Endothelial cell (in vitro differentiated cells): Measurements from ENCODE around the gene ZFP92. TPM values are rescaled to one million over a fixed set of nuclear protein-coding genes. Genes with fewer than 3 reads are reported as not detected.

Experiments
- DNase-seq: peaks from one replicate; pipeline ENCODE4 v3.0.0; 2021; ENCODE audit warnings: low spot score
- H3K27ac Mint-ChIP-seq: one replicate; pipeline ENCODE4 v1.8.0; 2021; ENCODE audit warnings: mixed read lengths, inconsistent platforms; ENCODE audit not compliant: unreplicated experiment
- H3K27me3 Mint-ChIP-seq: one replicate; pipeline ENCODE4 v1.8.0; 2021; ENCODE audit warnings: mild to moderate bottlenecking, moderate library complexity, mixed read lengths, inconsistent platforms; ENCODE audit not compliant: unreplicated experiment
- H3K36me3 Mint-ChIP-seq: one replicate; pipeline ENCODE4 v1.8.0; 2021; ENCODE audit warnings: mild to moderate bottlenecking, low read depth, mixed read lengths, inconsistent platforms; ENCODE audit not compliant: unreplicated experiment
- H3K4me1 Mint-ChIP-seq: one replicate; pipeline ENCODE4 v1.8.0; 2021; ENCODE audit warnings: mild to moderate bottlenecking, mixed read lengths, inconsistent platforms; ENCODE audit not compliant: unreplicated experiment
- H3K4me3 Mint-ChIP-seq: one replicate; pipeline ENCODE4 v1.8.0; 2021; ENCODE audit warnings: mild to moderate bottlenecking, mixed read lengths, inconsistent platforms; ENCODE audit not compliant: unreplicated experiment
- H3K9me3 Mint-ChIP-seq: one replicate; pipeline ENCODE4 v1.8.0; 2021; ENCODE audit warnings: mixed read lengths, inconsistent platforms; ENCODE audit not compliant: unreplicated experiment
- CTCF ChIP-seq: fragments of 200-600 bp; sonication (generic); IDR thresholded peaks from one replicate; pipeline ENCODE4 v1.5.0; 2021; ENCODE audit warnings: antibody characterized with exemption; ENCODE audit not compliant: unreplicated experiment
- total RNA-seq: library from RNA; stranded (reverse); fragmentation: NEBNext Ultra II Directional; extraction: Animal tissue kit (Norgen Biotek cat#: 25700); gene quantifications from one replicate; pipeline ENCODE4 v1.2.1, GENCODE V29; 2021; ENCODE audit not compliant: unreplicated experiment

Gene ZFP92
- total RNA-seq, 1 donor from 2014 or later: 0.49 TPM

DNA sequence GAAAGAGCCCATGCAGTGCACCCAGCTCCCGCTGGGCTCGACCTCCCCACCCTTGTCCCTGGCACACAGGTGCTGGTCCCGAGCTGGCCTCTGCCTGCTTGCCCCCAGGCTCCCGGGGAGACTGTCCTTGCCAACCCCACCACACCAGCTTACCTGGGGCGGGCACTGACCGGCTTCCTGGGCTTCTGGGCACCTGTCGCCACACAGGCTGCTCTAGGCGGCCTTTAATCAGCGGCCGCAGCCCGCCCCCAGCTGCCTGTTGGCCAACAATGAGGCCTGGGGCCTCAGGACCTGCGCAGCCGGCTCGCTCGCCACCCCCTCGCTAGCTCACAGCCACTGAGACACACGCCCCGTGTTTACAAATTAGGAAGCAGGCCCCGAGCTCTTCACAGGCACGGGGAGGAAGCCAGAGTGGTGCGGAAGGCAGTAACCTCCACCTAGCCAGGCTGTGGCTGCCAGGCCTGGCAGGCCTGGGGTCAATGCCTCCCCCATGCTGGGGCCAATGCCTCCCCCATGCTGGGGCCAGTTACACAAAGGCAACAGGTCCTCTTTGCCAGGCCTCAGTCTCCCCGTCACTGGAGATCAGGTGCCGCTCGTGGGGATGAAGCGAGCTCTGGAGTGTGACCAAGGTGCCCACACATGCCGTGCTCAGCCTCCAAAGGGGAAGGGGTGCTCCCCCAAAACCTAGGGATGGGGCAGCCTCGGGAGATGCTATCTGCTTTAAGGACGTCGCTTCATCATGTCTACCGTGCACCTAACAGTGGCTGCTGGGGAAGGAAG, 34.8 kb downstream of the ZFP92 start, which contains the start of gene TREX2:
Gene TREX2 (minus strand): TSS at position 201 of the 780 bp plus-strand sequence. CDS start 626 bp downstream, outside the sequence.
- H3K27me3 Mint-ChIP-seq: peaks cover 2% of the 10 kb centered on the region
- H3K4me1 Mint-ChIP-seq: no peaks in the 10 kb centered on the region
- H3K4me3 Mint-ChIP-seq: no peak within 1 kb of the TSS
- H3K27ac Mint-ChIP-seq: no peak within 1 kb of the TSS
- H3K36me3 Mint-ChIP-seq: no peaks in the 10 kb centered on the region
- DNase-seq: no peak
- TF ChIP-seq CTCF: no peak
- H3K9me3 Mint-ChIP-seq: no peaks in the 10 kb centered on the region

- Mint-ChIP-seq H3K4me3 (no peak overlapping the region), H3K36me3 (no peaks in the 10 kb centered on the region), H3K4me1 (no peaks in the 10 kb centered on the region), H3K27ac (no peak overlapping the region), H3K9me3 (no peaks in the 10 kb centered on the region), H3K27me3 (peaks cover 2% of the 10 kb centered on the region)
- no peak for DNase-seq
- TF ChIP-seq CTCF: no peak
Observed at GRCh38 chrX:153446636-153446936, 35.3 kb downstream of the ZFP92 start.

DNA sequence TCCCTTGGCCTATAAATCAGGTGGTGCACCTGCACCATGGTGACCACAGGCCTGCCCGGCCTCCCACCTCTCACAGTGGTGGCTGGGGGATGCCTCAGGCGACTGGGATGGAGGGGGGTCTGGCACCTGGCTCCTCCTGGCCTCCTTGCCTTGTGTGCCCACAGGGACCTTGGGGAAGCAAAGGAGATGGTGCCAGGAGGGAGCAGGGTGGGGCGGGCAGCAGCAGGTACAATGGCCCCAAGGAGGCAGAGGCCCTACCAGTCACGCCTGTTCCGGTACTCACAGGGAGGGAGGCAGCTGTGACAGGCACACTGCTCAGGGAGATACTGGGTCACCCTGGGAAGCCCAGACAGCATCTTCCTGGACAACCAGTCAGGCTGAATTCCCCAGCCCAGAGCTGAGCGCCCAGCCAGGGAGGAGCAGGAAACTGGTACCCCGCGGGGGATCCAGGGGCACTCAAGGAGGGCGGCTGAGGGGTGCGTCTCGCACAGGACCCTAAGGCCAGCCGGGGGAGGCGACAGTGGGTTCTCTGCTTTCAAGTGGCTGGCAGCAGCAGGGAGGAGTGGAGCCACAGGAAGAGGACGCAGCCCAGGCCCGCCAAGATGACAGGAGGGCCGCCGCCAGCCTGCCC, 35.8 kb downstream of the ZFP92 start:
- Mint-ChIP-seq H3K4me1 (no peaks in the 10 kb centered on the region), H3K27me3 (peaks cover 2% of the 10 kb centered on the region), H3K36me3 (no peaks in the 10 kb centered on the region), H3K9me3 (no peaks in the 10 kb centered on the region), H3K27ac (no peak overlapping the region), H3K4me3 (no peak overlapping the region)
- no peak for TF ChIP-seq CTCF
- no peak for DNase-seq

GRCh38 chrX:153447581-153447960, 36.3 kb downstream of the ZFP92 start:
- Mint-ChIP-seq H3K4me1 (no peaks in the 10 kb centered on the region), H3K27ac (no peak overlapping the region), H3K4me3 (no peak overlapping the region), H3K27me3 (peaks cover 2% of the 10 kb centered on the region), H3K36me3 (no peaks in the 10 kb centered on the region), H3K9me3 (no peaks in the 10 kb centered on the region)
- no peak for TF ChIP-seq CTCF
- DNase-seq: no peak
